Stomach (tissue), 9 donors: ENCODE data around the gene CYP1A2. TPM values are rescaled to one million over a fixed set of nuclear protein-coding genes. Genes with fewer than 3 reads are reported as not detected.

ENCODE experiments used
- DNase-seq, 2 donors: peaks; one replicate each; pipeline versions ENCODE4 v3.0.0 to v3.0.0-alpha.2; 2013 to 2019
- H3K27ac ChIP-seq, 5 donors: fragments of 200-600 bp in 4 of 5; sonication (generic) in 4 of 5; one replicate each; pipeline ENCODE4 v1.5.1; 2013 to 2019; ENCODE audit warnings: mild to moderate bottlenecking in 1 of 5, moderate library complexity in 1 of 5
- H3K27me3 ChIP-seq, 3 donors: fragments of 200-600 bp; sonication (generic); one replicate each; pipeline ENCODE4 v1.5.1; 2017 to 2019; ENCODE audit warnings: mixed run types in 1 of 3
- H3K36me3 ChIP-seq, 4 donors: fragments of 200-600 bp; sonication (generic); 1 replicate in 3 of 4; 2 replicates in 1 of 4; pipeline ENCODE4 v1.5.1; 2016 to 2019
- H3K4me1 ChIP-seq, 4 donors: fragments of 200-600 bp; sonication (generic); one replicate each; pipeline ENCODE4 v1.5.1; 2016 to 2019
- H3K4me3 ChIP-seq, 4 donors: fragments of 200-600 bp; sonication (generic) in 3 of 4; one replicate each; pipeline ENCODE4 v1.5.1; 2016 to 2019; ENCODE audit warnings: mild to moderate bottlenecking in 1 of 4
- H3K9me3 ChIP-seq, 4 donors: fragments of 200-600 bp; sonication (generic); one replicate each; pipeline ENCODE4 v1.5.1; 2016 to 2019
- EP300 ChIP-seq: sonication (generic); formaldehyde crosslinking; IDR thresholded peaks from one replicate; pipeline ENCODE4 v1.6.1; 2017; ENCODE audit warnings: antibody characterized with exemption
- POLR2A ChIP-seq, 4 donors: fragments of 450-650 bp; IDR thresholded peaks; one replicate each; pipeline ENCODE4 v1.6.1; 2016; ENCODE audit warnings: antibody characterized with exemption in 4 of 4, control low read depth in 2 of 4, mild to moderate bottlenecking in 1 of 4, moderate library complexity in 1 of 4
- POLR2AphosphoS5 ChIP-seq, 3 donors: sonication (generic); formaldehyde crosslinking; IDR thresholded peaks; one replicate each; pipeline ENCODE4 v1.6.1; 2016; ENCODE audit warnings: antibody characterized with exemption in 3 of 3
- WGBS, 5 donors: extraction: QIAGEN DNeasy Blood & Tissue Kit in 3 of 5; methylation state at CpG; one replicate each; pipeline versions ENCODE4 v1.1.5 to v1.1.7; 2013 to 2018; 5-methylcytosine and 5-hydroxymethylcytosine counted together
- intact Hi-C: fragments of 100-400 bp; cut with DNase I; formaldehyde crosslinking; loops from one replicate; pipeline ENCODE4 v1.15.1; 2023; ENCODE audit warnings: low total_unique reads
- polyA plus RNA-seq, 3 donors: library from polyadenylated mRNA; stranded (reverse); fragments of 200-250 nt; gene quantifications; one replicate each; pipeline ENCODE4 v1.2.3, GENCODE V29; 2013
- total RNA-seq, 5 donors: library from RNA; depleted of rRNA; stranded (reverse); fragments of >200 nt; gene quantifications; one replicate each; pipeline versions ENCODE4 v1.1.0 to v1.2.3, GENCODE V29; 2014 to 2016
- TF ChIP-seq, protein P1 (sequence below), 7 experiments: fragments of 450-650 bp in 4 of 7; fragments of 200-600 bp in 3 of 7; sonication (generic) in 3 of 7; IDR thresholded peaks; one replicate each; pipeline ENCODE4 v1.5.1; 2016 to 2019; ENCODE audit warnings: antibody characterized with exemption in 7 of 7, control low read depth in 2 of 7, mild to moderate bottlenecking in 1 of 7
- donor health status: healthy with polysubstance abuse.
- donor health status: Bipolar disorder and iron deficiency.
- donor health status: healthy.

The CYP1A2 gene
- total and polyA plus RNA-seq, 8 donors, result not detected

DNA sequence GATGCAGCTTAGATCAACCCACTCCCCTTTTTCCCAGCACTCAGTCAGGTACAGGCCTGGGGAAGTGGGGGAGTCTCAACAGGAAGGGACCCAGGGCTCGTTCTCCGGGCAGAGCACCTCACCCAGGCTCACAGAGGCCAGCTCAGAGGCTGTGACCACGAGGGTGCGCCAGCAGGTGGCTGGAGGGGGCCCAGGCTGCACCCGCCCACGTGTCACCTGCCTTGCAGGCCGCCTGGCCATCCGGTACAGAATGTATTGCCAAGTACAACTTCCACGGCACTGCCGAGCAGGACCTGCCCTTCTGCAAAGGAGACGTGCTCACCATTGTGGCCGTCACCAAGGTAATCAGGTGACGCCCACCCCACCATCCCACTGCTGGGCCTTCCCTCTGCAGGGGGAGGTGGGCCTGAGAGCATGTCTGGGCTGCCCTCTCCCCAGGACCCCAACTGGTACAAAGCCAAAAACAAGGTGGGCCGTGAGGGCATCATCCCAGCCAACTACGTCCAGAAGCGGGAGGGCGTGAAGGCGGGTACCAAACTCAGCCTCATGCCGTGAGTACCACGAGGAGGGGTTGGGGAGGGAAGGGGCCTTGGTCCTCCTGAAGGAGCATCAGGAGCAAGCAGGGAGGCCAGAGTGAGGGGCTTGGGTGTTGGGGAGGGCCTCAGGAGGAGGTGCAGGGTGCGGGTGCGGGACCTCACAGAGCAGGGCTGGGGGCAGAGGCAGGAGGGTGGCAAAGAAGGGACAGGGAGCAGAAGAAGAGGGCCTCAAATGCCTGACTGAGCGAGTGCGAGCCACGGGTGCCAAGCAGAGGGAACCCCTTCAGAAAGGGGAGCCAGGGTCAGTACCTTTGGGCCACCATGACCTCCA lies 50.0 kb downstream of the CYP1A2 start:
- peaks cover 37 to 72% (median 56%) of the 10 kb centered on the region in 4 donors for H3K36me3 ChIP-seq
- no peak overlapping the region for H3K4me3 ChIP-seq
- WGBS, 5 donors, result 52 to 65% (median 59%) methylated on average over 22 to 25 of the region's 25 CpGs
- intact Hi-C loops, result no loop called here
- DNase-seq, result peak in 1 of 2 donors; percentile 88
- H3K27ac ChIP-seq, result peak overlapping the region in 4 of 5 donors; percentile 29 to 76 (median 67)
- peak in 1 of 3 donors; percentile 50 for TF ChIP-seq POLR2AphosphoS5 (IDR thresholded peaks at IDR 0.05)
- TF ChIP-seq, protein P1, sequence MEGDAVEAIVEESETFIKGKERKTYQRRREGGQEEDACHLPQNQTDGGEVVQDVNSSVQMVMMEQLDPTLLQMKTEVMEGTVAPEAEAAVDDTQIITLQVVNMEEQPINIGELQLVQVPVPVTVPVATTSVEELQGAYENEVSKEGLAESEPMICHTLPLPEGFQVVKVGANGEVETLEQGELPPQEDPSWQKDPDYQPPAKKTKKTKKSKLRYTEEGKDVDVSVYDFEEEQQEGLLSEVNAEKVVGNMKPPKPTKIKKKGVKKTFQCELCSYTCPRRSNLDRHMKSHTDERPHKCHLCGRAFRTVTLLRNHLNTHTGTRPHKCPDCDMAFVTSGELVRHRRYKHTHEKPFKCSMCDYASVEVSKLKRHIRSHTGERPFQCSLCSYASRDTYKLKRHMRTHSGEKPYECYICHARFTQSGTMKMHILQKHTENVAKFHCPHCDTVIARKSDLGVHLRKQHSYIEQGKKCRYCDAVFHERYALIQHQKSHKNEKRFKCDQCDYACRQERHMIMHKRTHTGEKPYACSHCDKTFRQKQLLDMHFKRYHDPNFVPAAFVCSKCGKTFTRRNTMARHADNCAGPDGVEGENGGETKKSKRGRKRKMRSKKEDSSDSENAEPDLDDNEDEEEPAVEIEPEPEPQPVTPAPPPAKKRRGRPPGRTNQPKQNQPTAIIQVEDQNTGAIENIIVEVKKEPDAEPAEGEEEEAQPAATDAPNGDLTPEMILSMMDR (IDR thresholded peaks at IDR 0.05), result peak in 3 of 7 experiments; percentile 20 to 53 (median 39)
- no peak for TF ChIP-seq POLR2A (IDR thresholded peaks at IDR 0.05)
- no peak for TF ChIP-seq EP300
- no peaks in the 10 kb centered on the region for H3K27me3 ChIP-seq
- peaks cover 18 to 67% (median 50%) of the 10 kb centered on the region in 4 donors for H3K4me1 ChIP-seq
- no peaks in the 10 kb centered on the region for H3K9me3 ChIP-seq

DNA sequence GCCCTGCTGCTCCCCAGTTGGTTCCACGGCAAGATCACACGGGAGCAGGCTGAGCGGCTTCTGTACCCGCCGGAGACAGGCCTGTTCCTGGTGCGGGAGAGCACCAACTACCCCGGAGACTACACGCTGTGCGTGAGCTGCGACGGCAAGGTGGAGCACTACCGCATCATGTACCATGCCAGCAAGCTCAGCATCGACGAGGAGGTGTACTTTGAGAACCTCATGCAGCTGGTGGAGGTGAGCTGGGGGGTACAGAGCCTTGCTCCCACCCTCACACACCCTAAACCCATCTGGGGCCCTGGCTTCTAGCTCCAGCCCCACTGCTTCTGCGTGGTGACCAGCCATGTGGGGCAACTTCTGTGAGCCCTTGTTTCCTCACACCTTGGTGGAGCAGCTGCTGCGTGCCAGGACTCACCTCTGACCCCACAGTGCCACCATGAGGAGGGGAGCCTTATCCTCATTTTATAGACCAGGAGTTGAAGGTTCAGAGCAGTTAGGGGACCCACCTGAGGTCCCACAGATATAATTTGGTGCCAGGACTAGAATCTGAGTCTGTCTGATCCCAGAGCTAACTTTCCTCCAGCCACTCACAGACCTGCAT lies 50.7 kb downstream of the CYP1A2 start:
- no peaks in the 10 kb centered on the region for H3K27me3 ChIP-seq
- peak overlapping the region in 4 of 5 donors; percentile 32 to 76 (median 67) for H3K27ac ChIP-seq
- H3K36me3 ChIP-seq, result peaks cover 37 to 78% (median 64%) of the 10 kb centered on the region in 4 donors
- no peaks in the 10 kb centered on the region for H3K9me3 ChIP-seq
- WGBS, 5 donors, result 61 to 85% (median 77%) methylated on average over 13 to 16 of the region's 16 CpGs
- H3K4me1 ChIP-seq, result peaks cover 18 to 60% (median 45%) of the 10 kb centered on the region in 4 donors
- no peak for DNase-seq
- TF ChIP-seq POLR2A (IDR thresholded peaks at IDR 0.05) (no peak), EP300 (no peak), POLR2AphosphoS5 (IDR thresholded peaks at IDR 0.05) (no peak)
- TF ChIP-seq, protein P1 (IDR thresholded peaks at IDR 0.05), result no peak
- intact Hi-C loops, result no loop called here
- no peak overlapping the region for H3K4me3 ChIP-seq

DNA sequence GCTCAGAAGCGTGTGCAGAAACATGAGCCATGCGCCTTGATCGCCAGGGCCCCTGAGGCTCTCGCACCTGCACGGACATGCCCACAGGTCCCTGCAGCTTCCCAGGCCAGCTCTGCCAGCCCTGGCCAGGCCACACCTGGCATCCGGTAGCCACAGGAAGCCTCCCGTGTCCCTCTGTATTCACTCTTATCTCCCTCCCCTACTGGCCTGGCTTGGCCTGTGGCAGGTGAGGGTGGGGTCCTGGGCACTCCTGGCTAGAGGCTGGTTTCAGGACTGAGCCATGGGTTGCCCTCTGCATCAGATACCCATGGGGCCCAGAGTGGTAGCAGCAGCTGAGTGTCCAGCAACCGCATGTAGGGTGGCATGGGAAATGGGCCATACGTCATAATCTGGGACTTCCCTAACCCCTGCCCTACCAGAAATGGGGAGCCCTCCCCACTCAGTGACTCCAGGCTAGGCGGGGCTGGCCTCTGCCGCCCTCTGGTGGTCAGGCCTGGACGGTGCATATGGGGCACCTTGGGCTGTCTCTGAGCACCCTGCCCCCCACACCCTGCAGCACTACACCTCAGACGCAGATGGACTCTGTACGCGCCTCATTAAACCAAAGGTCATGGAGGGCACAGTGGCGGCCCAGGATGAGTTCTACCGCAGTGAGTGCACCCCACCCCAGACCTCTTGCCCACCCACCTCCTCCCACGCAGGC lies 51.4 kb downstream of the CYP1A2 start:
- Histone ChIP-seq H3K27me3 (no peaks in the 10 kb centered on the region), H3K36me3 (peaks cover 37 to 78% (median 65%) of the 10 kb centered on the region in 4 donors), H3K4me1 (peaks cover 18 to 55% (median 38%) of the 10 kb centered on the region in 4 donors), H3K9me3 (no peaks in the 10 kb centered on the region), H3K27ac (peak overlapping the region; percentile 32 to 76 (median 67)), H3K4me3 (peak overlapping the region in 1 of 4 donors; percentile 4)
- DNase-seq, result peak; percentile 87 to 91
- WGBS, 5 donors, result 24 to 36% (median 33%) methylated on average over 12 to 18 of the region's 18 CpGs
- intact Hi-C loops, result no loop called here
- peak in 1 of 3 donors; percentile 76 for TF ChIP-seq POLR2AphosphoS5 (IDR thresholded peaks at IDR 0.05)
- TF ChIP-seq, protein P1 (IDR thresholded peaks at IDR 0.05), result peak in 6 of 7 experiments; percentile 84 to 98 (median 96)
- no peak for TF ChIP-seq POLR2A (IDR thresholded peaks at IDR 0.05)

DNA sequence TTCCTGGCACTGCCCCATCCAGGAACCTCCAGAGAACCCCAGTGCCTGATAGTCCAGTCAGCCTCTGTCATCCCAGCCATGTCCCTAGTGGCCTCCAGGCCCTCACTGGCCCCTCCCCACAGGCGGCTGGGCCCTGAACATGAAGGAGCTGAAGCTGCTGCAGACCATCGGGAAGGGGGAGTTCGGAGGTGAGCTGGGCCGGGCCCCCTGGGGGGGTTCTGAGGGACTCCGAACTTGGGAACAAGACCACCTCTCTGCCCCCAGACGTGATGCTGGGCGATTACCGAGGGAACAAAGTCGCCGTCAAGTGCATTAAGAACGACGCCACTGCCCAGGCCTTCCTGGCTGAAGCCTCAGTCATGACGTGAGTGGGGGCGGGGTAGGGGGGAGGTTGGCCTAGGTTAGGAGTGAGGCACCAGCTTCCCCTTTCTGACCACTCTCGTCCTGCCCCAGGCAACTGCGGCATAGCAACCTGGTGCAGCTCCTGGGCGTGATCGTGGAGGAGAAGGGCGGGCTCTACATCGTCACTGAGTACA lies 52.0 kb downstream of the CYP1A2 start:
- no peak for TF ChIP-seq EP300
- TF ChIP-seq POLR2A (IDR thresholded peaks at IDR 0.05), result no peak
- TF ChIP-seq POLR2AphosphoS5 (IDR thresholded peaks at IDR 0.05), result no peak
- TF ChIP-seq, protein P1 (IDR thresholded peaks at IDR 0.05), result no peak
- Histone ChIP-seq H3K9me3 (no peaks in the 10 kb centered on the region), H3K27ac (peak overlapping the region in 3 of 5 donors; percentile 67 to 76 (median 67)), H3K36me3 (peaks cover 37 to 75% (median 64%) of the 10 kb centered on the region in 4 donors), H3K4me3 (no peak overlapping the region), H3K4me1 (peaks cover 18 to 51% (median 34%) of the 10 kb centered on the region in 4 donors), H3K27me3 (no peaks in the 10 kb centered on the region)
- 75 to 91% (median 89%) methylated on average over 12 to 20 of the region's 20 CpGs for WGBS, 5 donors
- DNase-seq, result no peak
- intact Hi-C loops, result no loop called here
